Activated effector memory CD4-positive, alpha-beta T cell treated with Interleukin-2 at 50 U/mL for 16 hours (primary cell): ENCODE results near the gene AEBP2.
"Not testable (repeated sequence)": the region's sequence is repeated elsewhere in the genome, so short reads cannot be mapped to it uniquely, and the experiment has no call there.

Source experiments
- DNase-seq: peaks from one replicate; pipeline ENCODE4 v3.0.0-alpha.2; 2020

Gene AEBP2

GRCh38 chr12:19439059-19440018 lies at the start of gene AEBP2:
AEBP2 (plus strand) TSS chr12:19439492; CDS start chr12:19439700, 208 bp downstream.
- DNase-seq: peak; percentile 91

GRCh38 chr12:19390051-19390598 lies 49.2 kb upstream of the AEBP2 start:
- no peak for DNase-seq

- not testable (repeated sequence) for DNase-seq
These were observed 46.6 kb upstream of the AEBP2 start for GRCh38 chr12:19392644-19393043.

GRCh38 chr12:19394385-19394784 lies 44.9 kb upstream of the AEBP2 start:
- DNase-seq: no peak

GRCh38 chr12:19397534-19397933 lies 41.8 kb upstream of the AEBP2 start:
- DNase-seq: no peak

- no peak for DNase-seq
These were observed 40.6 kb upstream of the AEBP2 start for GRCh38 chr12:19398376-19399363.

- not testable (repeated sequence) for DNase-seq
These were observed 38.5 kb upstream of the AEBP2 start for GRCh38 chr12:19400649-19401285.

GRCh38 chr12:19402211-19402610 lies 37.1 kb upstream of the AEBP2 start:
- no peak for DNase-seq

GRCh38 chr12:19402743-19403431 lies 36.4 kb upstream of the AEBP2 start:
- no peak for DNase-seq

GRCh38 chr12:19404242-19404880 lies 34.9 kb upstream of the AEBP2 start:
- DNase-seq: no peak

- no peak for DNase-seq
These were observed 29.9 kb upstream of the AEBP2 start for GRCh38 chr12:19409376-19409775.

- no peak for DNase-seq
These were observed 29.1 kb upstream of the AEBP2 start for GRCh38 chr12:19410211-19410610.

GRCh38 chr12:19410629-19411185 lies 28.6 kb upstream of the AEBP2 start:
- no peak for DNase-seq

GRCh38 chr12:19411234-19412204 lies 27.8 kb upstream of the AEBP2 start:
- DNase-seq: no peak

GRCh38 chr12:19412844-19413243 lies 26.4 kb upstream of the AEBP2 start:
- DNase-seq: no peak

GRCh38 chr12:19413582-19413981 lies 25.7 kb upstream of the AEBP2 start:
- not testable (repeated sequence) for DNase-seq

GRCh38 chr12:19415563-19415962 lies 23.7 kb upstream of the AEBP2 start:
- DNase-seq: no peak

- no peak for DNase-seq
These were observed 20.2 kb upstream of the AEBP2 start for GRCh38 chr12:19419086-19419485.

GRCh38 chr12:19421503-19422282 lies 17.6 kb upstream of the AEBP2 start:
- DNase-seq: no peak
